A673 (cell line): ENCODE results near the gene IGF2BP1. TPM values are rescaled to one million over a fixed set of nuclear protein-coding genes. Genes with fewer than 3 reads are reported as not detected.
A peak's percentile ranks its signal among the peaks of the same experiment; 100 is the strongest.

Source experiments
- BruUV-seq: library from RNA; stranded (reverse); fragments of 400-500 nt; replicated peaks from 2 replicates; lab custom pipeline; 2021; lab: Mats Ljungman, UMichigan
- CTCF ChIA-PET: fragments of 300-600 bp; sonication (Branson Sonifier 250); formaldehyde crosslinking; loops from one replicate; lab custom pipeline; 2022; ENCODE audit warnings: antibody characterized with exemption; lab: Charles Lee
- POLR2A ChIA-PET: fragments of 300-600 bp; sonication (Branson Sonifier 250); formaldehyde crosslinking; loops from one replicate; lab custom pipeline; 2022; ENCODE audit warnings: antibody characterized with exemption; ENCODE audit not compliant: low non-redundant PET; lab: Charles Lee
- DNase-seq: peaks from one replicate; pipeline ENCODE4 v3.0.0-alpha.2; 2015; ENCODE audit warnings: low spot score
- H3K27ac ChIP-seq: fragments of 200-600 bp; sonication (generic); 2 replicates; pipeline ENCODE4 v1.5.1; 2016; ENCODE audit warnings: mixed run types, low read depth, mild to moderate bottlenecking, mixed read lengths, antibody characterized with exemption, low read length; ENCODE audit not compliant: poor library complexity, severe bottlenecking
- H3K27me3 ChIP-seq: fragments of 200-600 bp; sonication (generic); replicated peaks from 2 replicates; pipeline ENCODE4 v1.6.1; 2017; ENCODE audit warnings: mixed run types, low read depth, mild to moderate bottlenecking, mixed read lengths, antibody characterized with exemption, low read length; ENCODE audit not compliant: insufficient read depth, poor library complexity
- H3K36me3 ChIP-seq: fragments of 200-600 bp; sonication (generic); 2 replicates; pipeline ENCODE4 v1.6.1; 2016; ENCODE audit warnings: mixed run types, mild to moderate bottlenecking, mixed read lengths, antibody characterized with exemption, low read length; ENCODE audit not compliant: insufficient read depth, poor library complexity, severe bottlenecking
- H3K4me1 ChIP-seq: fragments of 200-600 bp; sonication (generic); 2 replicates; pipeline ENCODE4 v1.6.1; 2017; ENCODE audit warnings: mixed run types, mild to moderate bottlenecking, mixed read lengths, antibody characterized with exemption, low read length; ENCODE audit not compliant: insufficient read depth, poor library complexity, severe bottlenecking
- H3K4me3 ChIP-seq: fragments of 200-600 bp; sonication (generic); 2 replicates; pipeline ENCODE4 v1.5.1; 2016; ENCODE audit warnings: low read depth, mixed run types, mild to moderate bottlenecking, mixed read lengths, low read length; ENCODE audit not compliant: poor library complexity, severe bottlenecking
- H3K9me3 ChIP-seq: fragments of 200-600 bp; sonication (generic); 2 replicates; pipeline ENCODE4 v1.6.1; 2016; ENCODE audit warnings: mixed run types, low read depth, mild to moderate bottlenecking, mixed read lengths, antibody characterized with exemption, low read length; ENCODE audit not compliant: poor library complexity, severe bottlenecking
- CTCF ChIP-seq: fragments of 300-800, 200-600 bp; sonication (generic); conservative IDR thresholded peaks from 2 replicates; pipeline ENCODE4 v1.5.1; 2017; ENCODE audit warnings: low read depth, mild to moderate bottlenecking, antibody characterized with exemption, low read length, moderate library complexity, mixed read lengths
- EZH2 ChIP-seq: fragments of 200-600 bp; sonication (generic); IDR thresholded peaks from 2 replicates; pipeline ENCODE4 v1.6.1; 2017; ENCODE audit warnings: borderline replicate concordance, low read depth, mild to moderate bottlenecking, mixed read lengths, antibody characterized with exemption, low read length; ENCODE audit not compliant: poor library complexity, severe bottlenecking
- intact Hi-C: fragments of 100-400 bp; cut with micrococcal nuclease; formaldehyde crosslinking; loops from one replicate; pipeline ENCODE4 v1.10.0; 2022; ENCODE audit not compliant: unreplicated experiment
- total RNA-seq: library from RNA; stranded (reverse); gene quantifications from 2 replicates; pipeline ENCODE4 v1.2.3, GENCODE V29; 2021

Gene IGF2BP1
- total RNA-seq, 1 experiment from 2014 or later: 517 TPM

GRCh38 chr17:49051269-49051668 is 54.1 kb downstream of the IGF2BP1 start:
- no TSS peak for BruUV-seq
- DNase-seq: no peak
- ChIA-PET CTCF (no interaction called here), POLR2A (no interaction called here)
- H3K27me3 ChIP-seq: no peaks in the 10 kb centered on the region
- peaks cover 98% of the 10 kb centered on the region for H3K36me3 ChIP-seq
- no peak overlapping the region for H3K4me3 ChIP-seq
- TF ChIP-seq CTCF (no peak), EZH2 (no peak)
- H3K4me1 ChIP-seq: no peaks in the 10 kb centered on the region
- intact Hi-C loops: loop anchor here (10.0 kb wide), 1 partner anchor 244 kb away; no protein-coding TSS in a partner anchor
- H3K27ac ChIP-seq: peak overlapping the region; percentile 43
- H3K9me3 ChIP-seq: no peaks in the 10 kb centered on the region

- CTCF ChIA-PET: no interaction called here
- no peak for TF ChIP-seq EZH2
- TF ChIP-seq CTCF: no peak
- Histone ChIP-seq H3K27ac (peak overlapping the region; percentile 52), H3K4me3 (no peak overlapping the region), H3K9me3 (no peaks in the 10 kb centered on the region), H3K36me3 (peaks cover 81% of the 10 kb centered on the region), H3K4me1 (no peaks in the 10 kb centered on the region), H3K27me3 (no peaks in the 10 kb centered on the region)
- intact Hi-C loops: loop anchor here (10.0 kb wide), 1 partner anchor 242 kb away; no protein-coding TSS in a partner anchor
- no peak for DNase-seq
- BruUV-seq: no TSS peak
- POLR2A ChIA-PET: no interaction called here
These were observed 56.1 kb downstream of the IGF2BP1 start for GRCh38 chr17:49053171-49053829.

GRCh38 chr17:49054342-49055092 is 57.3 kb downstream of the IGF2BP1 start:
- Histone ChIP-seq H3K4me3 (no peak overlapping the region), H3K27me3 (no peaks in the 10 kb centered on the region), H3K27ac (no peak overlapping the region), H3K4me1 (no peaks in the 10 kb centered on the region), H3K9me3 (no peaks in the 10 kb centered on the region), H3K36me3 (peaks cover 69% of the 10 kb centered on the region)
- BruUV-seq: no TSS peak
- TF ChIP-seq EZH2: no peak
- TF ChIP-seq CTCF: no peak
- DNase-seq: no peak
- CTCF ChIA-PET: no interaction called here
- POLR2A ChIA-PET: no interaction called here
- intact Hi-C loops: loop anchor here (10.0 kb wide), 1 partner anchor 240 kb away; no protein-coding TSS in a partner anchor
